MG63 (cell line): Measurements from ENCODE around the gene TENM4. TPM values are rescaled to one million over a fixed set of nuclear protein-coding genes. Genes with fewer than 3 reads are reported as not detected.
"Not testable (repeated sequence)": the region's sequence is repeated elsewhere in the genome, so short reads cannot be mapped to it uniquely, and the experiment has no call there.

Experiments
- DNase-seq: peaks from one replicate; pipeline ENCODE4 v3.0.0-alpha.2; 2020
- H3K27me3 ChIP-seq: fragments of 250-450 bp; sonication (Bioruptor Pico); 2 replicates; pipeline ENCODE4 v1.5.1; 2020; ENCODE audit warnings: mild to moderate bottlenecking, moderate library complexity
- H3K36me3 ChIP-seq: fragments of 250-450 bp; sonication (Bioruptor Pico); 2 replicates; pipeline ENCODE4 v1.5.1; 2020; ENCODE audit warnings: mild to moderate bottlenecking, moderate library complexity
- H3K4me3 ChIP-seq: fragments of 250-450 bp; sonication (Bioruptor Pico); 2 replicates; pipeline ENCODE4 v1.5.1; 2020; ENCODE audit warnings: mild to moderate bottlenecking, moderate library complexity
- H3K9me3 ChIP-seq: fragments of 250-450 bp; sonication (Bioruptor Pico); 2 replicates; pipeline ENCODE4 v1.5.1; 2020; ENCODE audit warnings: mild to moderate bottlenecking, moderate library complexity
- total RNA-seq: library from RNA; depleted of rRNA; stranded (reverse); fragments of >200 nt; shearing (Covaris generic); gene quantifications from 2 replicates; pipeline ENCODE4 v1.2.3, GENCODE V29; 2014; ENCODE audit warnings: low replicate concordance

The TENM4 gene
- total RNA-seq, 1 experiment from 2014 or later: not detected

GRCh38 chr11:78615724-78616123 is 825.1 kb downstream of the TENM4 start:
- no peak for DNase-seq
- H3K27me3 ChIP-seq: no peaks in the 10 kb centered on the region; the same call in 1 of the 2 replicates
- H3K4me3 ChIP-seq: no peak overlapping the region
- no peaks in the 10 kb centered on the region for H3K9me3 ChIP-seq
- H3K36me3 ChIP-seq: no peaks in the 10 kb centered on the region

- H3K4me3 ChIP-seq: no peak overlapping the region
- H3K27me3 ChIP-seq: no peaks in the 10 kb centered on the region
- no peaks in the 10 kb centered on the region for H3K36me3 ChIP-seq
- H3K9me3 ChIP-seq: no peaks in the 10 kb centered on the region
- DNase-seq: no peak
These were observed 827.4 kb downstream of the TENM4 start for GRCh38 chr11:78613378-78613813.

GRCh38 chr11:78612721-78613377 is 828.0 kb downstream of the TENM4 start:
- no peaks in the 10 kb centered on the region for H3K9me3 ChIP-seq
- no peak for DNase-seq

DNA sequence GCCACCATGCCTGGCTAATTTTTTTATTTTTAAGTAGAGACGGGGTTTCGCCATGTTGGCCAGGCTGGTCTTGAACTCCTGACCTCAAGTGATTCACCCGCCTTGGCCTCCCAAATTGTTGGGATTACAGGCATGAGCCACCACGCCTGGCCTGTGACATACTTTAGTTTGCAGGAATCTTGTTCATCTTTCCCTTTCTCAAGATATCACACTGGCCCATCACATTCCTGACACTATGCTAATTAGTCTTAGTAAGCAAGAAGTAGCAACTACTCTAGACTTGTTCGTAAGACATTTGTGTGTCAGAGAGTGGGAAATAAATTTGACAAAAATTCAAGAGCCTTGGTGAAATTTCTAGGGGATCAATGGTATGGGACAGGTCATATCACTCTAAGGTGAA is 831.5 kb downstream of the TENM4 start:
- H3K27me3 ChIP-seq, H3K4me3 ChIP-seq, H3K9me3 ChIP-seq, DNase-seq, H3K36me3 ChIP-seq: not testable (repeated sequence)

More at GRCh38 chr11:78612721-78613377, 828.0 kb downstream of the TENM4 start:
- Histone ChIP-seq H3K36me3 (no peaks in the 10 kb centered on the region), H3K27me3 (no peaks in the 10 kb centered on the region), H3K4me3 (no peak overlapping the region)

DNA sequence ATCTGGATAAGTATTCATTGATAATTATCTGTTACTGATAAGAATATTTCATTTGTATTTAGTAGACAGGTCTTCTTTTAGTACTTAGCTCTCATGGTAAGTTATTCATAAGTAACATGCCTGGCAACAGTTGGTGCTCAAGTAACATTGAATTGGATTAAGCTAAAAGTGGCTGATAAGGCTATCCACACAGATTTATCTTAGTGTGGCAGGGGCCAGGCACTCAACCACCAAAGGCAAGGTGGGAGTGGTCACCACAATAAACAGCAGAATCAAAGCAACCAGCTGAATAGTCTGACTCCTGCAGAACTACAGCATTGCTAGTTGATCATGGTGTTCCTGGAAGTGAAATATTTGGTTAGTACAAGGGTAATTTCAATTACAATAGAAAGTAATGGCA is 833.1 kb downstream of the TENM4 start:
- no peak for DNase-seq
- Histone ChIP-seq H3K4me3 (no peak overlapping the region), H3K27me3 (0 out of 2 replicates have a peak, but pooled peaks cover under 1% of the 10 kb centered on the region), H3K36me3 (no peaks in the 10 kb centered on the region), H3K9me3 (no peaks in the 10 kb centered on the region)

GRCh38 chr11:78606667-78607066 is 834.2 kb downstream of the TENM4 start:
- Histone ChIP-seq H3K27me3 (peaks cover 7% of the 10 kb centered on the region; the same call in 1 of the 2 replicates), H3K4me3 (no peak overlapping the region), H3K36me3 (no peaks in the 10 kb centered on the region), H3K9me3 (no peaks in the 10 kb centered on the region)
- no peak for DNase-seq

DNA sequence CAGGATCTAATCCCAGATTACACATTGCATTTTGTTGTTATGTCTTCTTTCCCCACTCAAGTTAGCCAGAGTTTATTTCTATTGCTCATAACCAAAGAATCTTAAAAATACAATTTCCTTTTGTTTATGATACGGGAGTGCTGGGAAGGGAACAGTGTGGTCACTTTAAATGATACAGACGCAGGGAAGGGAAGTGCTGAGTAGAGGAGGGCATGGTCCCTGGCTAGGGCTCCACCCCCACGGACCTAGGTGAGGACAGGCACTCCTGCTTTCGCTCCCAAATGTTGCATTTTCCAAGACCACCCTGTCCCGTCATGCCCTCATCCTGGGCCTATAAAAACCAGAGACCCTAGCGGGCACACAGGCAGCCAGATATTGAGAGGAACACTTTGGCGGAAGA is 835.5 kb downstream of the TENM4 start:
- Histone ChIP-seq H3K9me3 (no peaks in the 10 kb centered on the region), H3K27me3 (peaks cover 14% of the 10 kb centered on the region; the same call in 1 of the 2 replicates), H3K36me3 (no peaks in the 10 kb centered on the region), H3K4me3 (no peak overlapping the region)
- no peak for DNase-seq

DNA sequence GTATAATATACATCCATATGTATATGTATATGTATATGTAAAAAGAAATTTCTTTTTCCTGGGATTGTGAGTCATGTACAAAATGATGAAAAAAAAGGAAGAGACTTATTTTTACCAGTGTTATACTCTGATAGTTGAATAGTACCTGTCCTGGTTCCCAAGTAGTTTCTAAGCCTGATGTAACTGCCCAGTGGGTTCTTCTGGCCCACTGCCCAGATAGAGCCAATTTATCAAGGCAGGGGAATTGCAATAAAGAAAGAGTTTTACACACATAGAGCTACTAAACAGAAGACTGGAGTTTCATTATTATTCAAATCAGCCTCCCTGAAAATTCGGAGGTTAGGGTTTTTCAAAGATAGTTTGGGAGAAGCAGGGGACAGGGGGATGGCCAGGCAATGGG is 837.0 kb downstream of the TENM4 start:
- Histone ChIP-seq H3K27me3 (peaks cover 16% of the 10 kb centered on the region; the same call in 1 of the 2 replicates), H3K36me3 (no peaks in the 10 kb centered on the region), H3K9me3 (no peaks in the 10 kb centered on the region), H3K4me3 (no peak overlapping the region)
- DNase-seq: no peak
